Thyroid gland (tissue), 4 donors: ENCODE data around the gene POLDIP2.

Experiments
- CTCF ChIP-seq, 6 experiments: fragments of 200-600 bp in 3 of 6; fragments of 450-650 bp in 3 of 6; sonication (generic) in 3 of 6; IDR thresholded peaks; one replicate each; pipeline ENCODE4 v1.5.1; 2016 to 2019; ENCODE audit warnings: antibody characterized with exemption in 6 of 6, mild to moderate bottlenecking in 2 of 6, inconsistent platforms in 1 of 6, moderate library complexity in 1 of 6
- POLR2A ChIP-seq, 2 donors: fragments of 450-650 bp; IDR thresholded peaks; one replicate each; pipeline ENCODE4 v1.6.1; 2017; ENCODE audit warnings: antibody characterized with exemption in 2 of 2, mild to moderate bottlenecking in 2 of 2, moderate library complexity in 1 of 2

GRCh38 chr17:28404007-28404406 is 46.7 kb upstream of the POLDIP2 start:
- TF ChIP-seq CTCF (IDR thresholded peaks at IDR 0.05): no peak
- TF ChIP-seq POLR2A (IDR thresholded peaks at IDR 0.05): no peak
